GM21576 (cell line): Measurements from ENCODE around the gene ZIC1.

Source experiments
- ATAC-seq: cut with Tn5 transposase; IDR thresholded peaks from one replicate; pipeline ENCODE4 v1.9.1; 2021; ENCODE audit warnings: mild to moderate bottlenecking, moderate library complexity; ENCODE audit not compliant: unreplicated experiment

The ZIC1 gene

GRCh38 chr3:147420353-147421183 is 11.4 kb downstream of the ZIC1 start:
- ATAC-seq: no peak

- no peak for ATAC-seq
Measured at GRCh38 chr3:147421184-147421912, 12.2 kb downstream of the ZIC1 start.

- ATAC-seq: no peak
Measured at GRCh38 chr3:147422196-147422595, 13.0 kb downstream of the ZIC1 start.

GRCh38 chr3:147422601-147423536 is 13.7 kb downstream of the ZIC1 start:
- ATAC-seq: no peak

- ATAC-seq: no peak
Measured at GRCh38 chr3:147423537-147423797, 14.3 kb downstream of the ZIC1 start.

GRCh38 chr3:147423798-147424580 is 14.8 kb downstream of the ZIC1 start:
- ATAC-seq: no peak

GRCh38 chr3:147424581-147425387 is 15.6 kb downstream of the ZIC1 start:
- ATAC-seq: no peak

- no peak for ATAC-seq
Measured at GRCh38 chr3:147425388-147425850, 16.3 kb downstream of the ZIC1 start.

GRCh38 chr3:147426931-147427330 is 17.8 kb downstream of the ZIC1 start:
- no peak for ATAC-seq

- no peak for ATAC-seq
Measured at GRCh38 chr3:147427746-147428145, 18.6 kb downstream of the ZIC1 start.

- ATAC-seq: no peak
Measured at GRCh38 chr3:147428326-147428725, 19.2 kb downstream of the ZIC1 start.

- no peak for ATAC-seq
Measured at GRCh38 chr3:147428754-147429153, 19.6 kb downstream of the ZIC1 start.

GRCh38 chr3:147431751-147432150 is 22.6 kb downstream of the ZIC1 start:
- ATAC-seq: no peak

GRCh38 chr3:147447224-147447623 is 38.1 kb downstream of the ZIC1 start:
- no peak for ATAC-seq

- no peak for ATAC-seq
Measured at GRCh38 chr3:147449669-147450068, 40.5 kb downstream of the ZIC1 start.

GRCh38 chr3:147458995-147459704 is 50.0 kb downstream of the ZIC1 start:
- ATAC-seq: no peak

GRCh38 chr3:147462856-147463255 is 53.7 kb downstream of the ZIC1 start:
- ATAC-seq: no peak
